Measurements from ENCODE around the gene NFIX. TPM values are rescaled to one million over a fixed set of nuclear protein-coding genes. Genes with fewer than 3 reads are reported as not detected.

NFIX gene
- total and polyA plus RNA-seq, 9 of the 15 experiments (the other 6 are each of a cell fraction or from before 2014, with no cell fraction given) = 0.28 to 26.8 (median 5.4) TPM

GRCh38 chr19:12983542-12984142, 11.6 kb upstream of the NFIX start (continued):
- TF ChIP-seq, protein P1, sequence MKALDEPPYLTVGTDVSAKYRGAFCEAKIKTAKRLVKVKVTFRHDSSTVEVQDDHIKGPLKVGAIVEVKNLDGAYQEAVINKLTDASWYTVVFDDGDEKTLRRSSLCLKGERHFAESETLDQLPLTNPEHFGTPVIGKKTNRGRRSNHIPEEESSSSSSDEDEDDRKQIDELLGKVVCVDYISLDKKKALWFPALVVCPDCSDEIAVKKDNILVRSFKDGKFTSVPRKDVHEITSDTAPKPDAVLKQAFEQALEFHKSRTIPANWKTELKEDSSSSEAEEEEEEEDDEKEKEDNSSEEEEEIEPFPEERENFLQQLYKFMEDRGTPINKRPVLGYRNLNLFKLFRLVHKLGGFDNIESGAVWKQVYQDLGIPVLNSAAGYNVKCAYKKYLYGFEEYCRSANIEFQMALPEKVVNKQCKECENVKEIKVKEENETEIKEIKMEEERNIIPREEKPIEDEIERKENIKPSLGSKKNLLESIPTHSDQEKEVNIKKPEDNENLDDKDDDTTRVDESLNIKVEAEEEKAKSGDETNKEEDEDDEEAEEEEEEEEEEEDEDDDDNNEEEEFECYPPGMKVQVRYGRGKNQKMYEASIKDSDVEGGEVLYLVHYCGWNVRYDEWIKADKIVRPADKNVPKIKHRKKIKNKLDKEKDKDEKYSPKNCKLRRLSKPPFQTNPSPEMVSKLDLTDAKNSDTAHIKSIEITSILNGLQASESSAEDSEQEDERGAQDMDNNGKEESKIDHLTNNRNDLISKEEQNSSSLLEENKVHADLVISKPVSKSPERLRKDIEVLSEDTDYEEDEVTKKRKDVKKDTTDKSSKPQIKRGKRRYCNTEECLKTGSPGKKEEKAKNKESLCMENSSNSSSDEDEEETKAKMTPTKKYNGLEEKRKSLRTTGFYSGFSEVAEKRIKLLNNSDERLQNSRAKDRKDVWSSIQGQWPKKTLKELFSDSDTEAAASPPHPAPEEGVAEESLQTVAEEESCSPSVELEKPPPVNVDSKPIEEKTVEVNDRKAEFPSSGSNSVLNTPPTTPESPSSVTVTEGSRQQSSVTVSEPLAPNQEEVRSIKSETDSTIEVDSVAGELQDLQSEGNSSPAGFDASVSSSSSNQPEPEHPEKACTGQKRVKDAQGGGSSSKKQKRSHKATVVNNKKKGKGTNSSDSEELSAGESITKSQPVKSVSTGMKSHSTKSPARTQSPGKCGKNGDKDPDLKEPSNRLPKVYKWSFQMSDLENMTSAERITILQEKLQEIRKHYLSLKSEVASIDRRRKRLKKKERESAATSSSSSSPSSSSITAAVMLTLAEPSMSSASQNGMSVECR (CRISPR knock-in tag; IDR thresholded peaks at IDR 0.05) = peak; percentile 61; the same call in 1 of the 2 replicates
- TF ChIP-seq ZNF785 (CRISPR knock-in tag; IDR thresholded peaks at IDR 0.05) = no peak
- TF ChIP-seq, protein P2, sequence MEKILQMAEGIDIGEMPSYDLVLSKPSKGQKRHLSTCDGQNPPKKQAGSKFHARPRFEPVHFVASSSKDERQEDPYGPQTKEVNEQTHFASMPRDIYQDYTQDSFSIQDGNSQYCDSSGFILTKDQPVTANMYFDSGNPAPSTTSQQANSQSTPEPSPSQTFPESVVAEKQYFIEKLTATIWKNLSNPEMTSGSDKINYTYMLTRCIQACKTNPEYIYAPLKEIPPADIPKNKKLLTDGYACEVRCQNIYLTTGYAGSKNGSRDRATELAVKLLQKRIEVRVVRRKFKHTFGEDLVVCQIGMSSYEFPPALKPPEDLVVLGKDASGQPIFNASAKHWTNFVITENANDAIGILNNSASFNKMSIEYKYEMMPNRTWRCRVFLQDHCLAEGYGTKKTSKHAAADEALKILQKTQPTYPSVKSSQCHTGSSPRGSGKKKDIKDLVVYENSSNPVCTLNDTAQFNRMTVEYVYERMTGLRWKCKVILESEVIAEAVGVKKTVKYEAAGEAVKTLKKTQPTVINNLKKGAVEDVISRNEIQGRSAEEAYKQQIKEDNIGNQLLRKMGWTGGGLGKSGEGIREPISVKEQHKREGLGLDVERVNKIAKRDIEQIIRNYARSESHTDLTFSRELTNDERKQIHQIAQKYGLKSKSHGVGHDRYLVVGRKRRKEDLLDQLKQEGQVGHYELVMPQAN (IDR thresholded peaks at IDR 0.05; ENCODE audit: borderline replicate concordance) = no peak
- TF ChIP-seq, protein P3, sequence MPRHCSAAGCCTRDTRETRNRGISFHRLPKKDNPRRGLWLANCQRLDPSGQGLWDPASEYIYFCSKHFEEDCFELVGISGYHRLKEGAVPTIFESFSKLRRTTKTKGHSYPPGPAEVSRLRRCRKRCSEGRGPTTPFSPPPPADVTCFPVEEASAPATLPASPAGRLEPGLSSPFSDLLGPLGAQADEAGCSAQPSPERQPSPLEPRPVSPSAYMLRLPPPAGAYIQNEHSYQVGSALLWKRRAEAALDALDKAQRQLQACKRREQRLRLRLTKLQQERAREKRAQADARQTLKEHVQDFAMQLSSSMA (CRISPR knock-in tag; IDR thresholded peaks at IDR 0.05) = no peak
- no peak; a peak in 1 of 4 replicates for TF ChIP-seq HDAC1 (IDR thresholded peaks at IDR 0.05)
- TF ChIP-seq NCOA2 (IDR thresholded peaks at IDR 0.05; ENCODE audit: partially characterized antibody in 2 of 2) = no peak
- no peak for TF ChIP-seq ZKSCAN3 (CRISPR knock-in tag; IDR thresholded peaks at IDR 0.05)
- TF ChIP-seq ZNF282 (CRISPR knock-in tag; IDR thresholded peaks at IDR 0.05) = no peak
- TF ChIP-seq HNRNPUL1 (IDR thresholded peaks at IDR 0.05; ENCODE audit: low read length) = no peak
- TF ChIP-seq RFX7 (CRISPR knock-in tag; IDR thresholded peaks at IDR 0.05) = no peak
- TF ChIP-seq CBX2 (IDR thresholded peaks at IDR 0.05; ENCODE audit: insufficient read depth, low read length, poor library complexity, severe bottlenecking) = no peak
- TF ChIP-seq FUS (optimal IDR thresholded peaks at IDR 0.05; ENCODE audit: low read depth, low read length) = no peak
- TF ChIP-seq HLTF (IDR thresholded peaks at IDR 0.05) = no peak; the same call in 1 of the 2 replicates
